ENCODE results near the gene TSPAN18. TPM values are rescaled to one million over a fixed set of nuclear protein-coding genes. Genes with fewer than 3 reads are reported as not detected.
A peak's percentile ranks its signal among the peaks of the same experiment; 100 is the strongest.

TSPAN18 gene
- total and polyA plus RNA-seq, 2 experiments from 2014 or later = 0.20 to 0.54 TPM

GRCh38 chr11:44950625-44951476, 224.1 kb downstream of the TSPAN18 start, which contains the start of gene TP53I11:
TP53I11 (minus strand) TSS chr11:44950883; CDS start chr11:44938335, 12,548 bp downstream.
- Histone ChIP-seq H3K36me3 (ENCODE audit: low read depth) (no peaks in the 10 kb centered on the region), H3K27me3 (replicated peaks; ENCODE audit: insufficient read depth) (no peaks in the 10 kb centered on the region), H3K79me2 (ENCODE audit: insufficient read depth) (peaks cover 19% of the 10 kb centered on the region), H3K4me3 (peak within 1 kb of the TSS; percentile 84), H3K4me1 (ENCODE audit: insufficient read depth) (peaks cover 9% of the 10 kb centered on the region), H2AFZ (peak within 1 kb of the TSS; percentile 68), H4K20me1 (ENCODE audit: insufficient read depth) (no peaks in the 10 kb centered on the region), H3K9me3 (ENCODE audit: low read depth) (no peaks in the 10 kb centered on the region), H3K27ac (no peak within 1 kb of the TSS), H3F3A (ENCODE audit: insufficient read depth) (peaks cover 12% of the 10 kb centered on the region; the same call in 1 of the 2 replicates), H3K9ac (peak within 1 kb of the TSS; percentile 81), H3K4me2 (ENCODE audit: unreplicated experiment) (peak within 1 kb of the TSS; percentile 75), H3K9me2 (ENCODE audit: insufficient read depth) (no peaks in the 10 kb centered on the region)
- 10 to 17% methylated on average over 41 to 63 of the region's 83 CpGs for WGBS, 2 experiments (ENCODE audit: low coverage in 1 of 2, low lambda C conversion rate in 2 of 2, missing lambda C conversion rate in 2 of 2)
- DNase-seq = peak; percentile 87
- TF ChIP-seq EZH2 (IDR thresholded peaks at IDR 0.05; ENCODE audit: insufficient read depth, poor library complexity, severe bottlenecking) (no peak), EZH2phosphoT487 (IDR thresholded peaks at IDR 0.05; ENCODE audit: insufficient read depth, low read depth) (no peak)
- in situ Hi-C loops (cut with MboI) = no loop called here

- TF ChIP-seq EZH2phosphoT487 (IDR thresholded peaks at IDR 0.05; ENCODE audit: insufficient read depth, low read depth) (no peak), EZH2 (IDR thresholded peaks at IDR 0.05; ENCODE audit: insufficient read depth, poor library complexity, severe bottlenecking) (no peak)
- H3K4me2 ChIP-seq (ENCODE audit: unreplicated experiment) = no peak overlapping the region
- WGBS, 2 experiments (ENCODE audit: low coverage in 1 of 2, low lambda C conversion rate in 2 of 2, missing lambda C conversion rate in 2 of 2) = 42 to 65% methylated on average over 2 of the region's 2 CpGs
- DNase-seq = no peak
- in situ Hi-C loops (cut with MboI) = no loop called here
- H3K9me3 ChIP-seq (ENCODE audit: low read depth) = no peaks in the 10 kb centered on the region
- no peak overlapping the region for H3K27ac ChIP-seq
- no peaks in the 10 kb centered on the region for H4K20me1 ChIP-seq (ENCODE audit: insufficient read depth)
- H3F3A ChIP-seq (ENCODE audit: insufficient read depth) = peaks cover 12% of the 10 kb centered on the region; the same call in 1 of the 2 replicates
- H3K79me2 ChIP-seq (ENCODE audit: insufficient read depth) = peaks cover 19% of the 10 kb centered on the region
- no peaks in the 10 kb centered on the region for H3K36me3 ChIP-seq (ENCODE audit: low read depth)
- no peaks in the 10 kb centered on the region for H3K27me3 ChIP-seq (replicated peaks; ENCODE audit: insufficient read depth)
- H3K4me3 ChIP-seq = no peak overlapping the region
- H3K9me2 ChIP-seq (ENCODE audit: insufficient read depth) = no peaks in the 10 kb centered on the region
- H2AFZ ChIP-seq = no peak overlapping the region
- H3K4me1 ChIP-seq (ENCODE audit: insufficient read depth) = peaks cover 9% of the 10 kb centered on the region
- no peak overlapping the region for H3K9ac ChIP-seq
These were observed 225.3 kb downstream of the TSPAN18 start for GRCh38 chr11:44952082-44952481.

GRCh38 chr11:44952500-44953260, 225.9 kb downstream of the TSPAN18 start:
- H3K4me1 ChIP-seq (ENCODE audit: insufficient read depth) = peaks cover 9% of the 10 kb centered on the region
- no peaks in the 10 kb centered on the region for H3K27me3 ChIP-seq (replicated peaks; ENCODE audit: insufficient read depth)
- H3K36me3 ChIP-seq (ENCODE audit: low read depth) = no peaks in the 10 kb centered on the region
- H3K4me3 ChIP-seq = no peak overlapping the region
- H3K9me3 ChIP-seq (ENCODE audit: low read depth) = no peaks in the 10 kb centered on the region
- peaks cover 18% of the 10 kb centered on the region for H3K79me2 ChIP-seq (ENCODE audit: insufficient read depth)
- WGBS, 2 experiments (ENCODE audit: low coverage in 1 of 2, low lambda C conversion rate in 2 of 2, missing lambda C conversion rate in 2 of 2) = 58 to 75% methylated on average over 3 of the region's 3 CpGs
- H3K27ac ChIP-seq = no peak overlapping the region
- H3F3A ChIP-seq (ENCODE audit: insufficient read depth) = peaks cover 12% of the 10 kb centered on the region; the same call in 1 of the 2 replicates
- TF ChIP-seq EZH2phosphoT487 (IDR thresholded peaks at IDR 0.05; ENCODE audit: insufficient read depth, low read depth) = no peak
- no peak for TF ChIP-seq EZH2 (IDR thresholded peaks at IDR 0.05; ENCODE audit: insufficient read depth, poor library complexity, severe bottlenecking)
- in situ Hi-C loops (cut with MboI) = no loop called here
- no peak overlapping the region for H3K9ac ChIP-seq
- H4K20me1 ChIP-seq (ENCODE audit: insufficient read depth) = no peaks in the 10 kb centered on the region
- no peak overlapping the region for H3K4me2 ChIP-seq (ENCODE audit: unreplicated experiment)
- H3K9me2 ChIP-seq (ENCODE audit: insufficient read depth) = no peaks in the 10 kb centered on the region
- DNase-seq = no peak
- H2AFZ ChIP-seq = no peak overlapping the region

Data from GM23248 (cell line).